Activated CD8-positive, alpha-beta T cell treated with anti-CD3 and anti-CD28 coated beads for 36 hours (primary cell): ENCODE results near the gene RNF167. TPM values are rescaled to one million over a fixed set of nuclear protein-coding genes. Genes with fewer than 3 reads are reported as not detected.

Source experiments
- ATAC-seq: fragments of 200-7000 bp; cut with Tn5 transposase; one replicate; pipeline ENCODE4 v1.10.0; 2021; ENCODE audit warnings: mild to moderate bottlenecking, moderate library complexity
- CTCF ChIA-PET: fragments of 350-600 bp; sonication (Branson Sonifier 250); formaldehyde crosslinking; loops from one replicate; lab custom pipeline; 2021; ENCODE audit warnings: antibody characterized with exemption; lab: Charles Lee
- POLR2A ChIA-PET: fragments of 350-600 bp; sonication (Branson Sonifier 250); formaldehyde crosslinking; loops from one replicate; lab custom pipeline; 2021; ENCODE audit warnings: antibody characterized with exemption; lab: Charles Lee
- DNase-seq: peaks from one replicate; pipeline ENCODE4 v3.0.0-alpha.2; 2020
- H3K27ac Mint-ChIP-seq: one replicate; pipeline ENCODE4 v1.8.0; 2021; ENCODE audit warnings: mild to moderate bottlenecking, mixed read lengths
- H3K27me3 Mint-ChIP-seq: one replicate; pipeline ENCODE4 v1.8.0; 2021; ENCODE audit warnings: mixed read lengths
- H3K36me3 Mint-ChIP-seq: one replicate; pipeline ENCODE4 v1.8.0; 2021; ENCODE audit warnings: low read depth, mixed read lengths
- H3K4me1 Mint-ChIP-seq: one replicate; pipeline ENCODE4 v1.8.0; 2021; ENCODE audit warnings: low read depth, mixed read lengths
- H3K4me3 Mint-ChIP-seq: one replicate; pipeline ENCODE4 v1.8.0; 2021; ENCODE audit warnings: mild to moderate bottlenecking, moderate library complexity, mixed read lengths
- H3K9me3 Mint-ChIP-seq: one replicate; pipeline ENCODE4 v1.8.0; 2021; ENCODE audit warnings: mixed read lengths
- intact Hi-C: fragments of 100-400 bp; cut with micrococcal nuclease; formaldehyde crosslinking; loops from one replicate; pipeline ENCODE4 v1.10.0; 2022
- total RNA-seq, 2 experiments: library from RNA; stranded (reverse); gene quantifications; one replicate each; pipeline ENCODE4 v1.2.3, GENCODE V29; 2021
- TF ChIP-seq, protein P1 (sequence below): fragments of 200-600 bp; IDR thresholded peaks from one replicate; pipeline ENCODE4 v1.8.0; 2022; ENCODE audit warnings: antibody characterized with exemption, mild to moderate bottlenecking

RNF167 gene
- total RNA-seq: 100 to 1,000 TPM; 144 to 152 TPM

DNA sequence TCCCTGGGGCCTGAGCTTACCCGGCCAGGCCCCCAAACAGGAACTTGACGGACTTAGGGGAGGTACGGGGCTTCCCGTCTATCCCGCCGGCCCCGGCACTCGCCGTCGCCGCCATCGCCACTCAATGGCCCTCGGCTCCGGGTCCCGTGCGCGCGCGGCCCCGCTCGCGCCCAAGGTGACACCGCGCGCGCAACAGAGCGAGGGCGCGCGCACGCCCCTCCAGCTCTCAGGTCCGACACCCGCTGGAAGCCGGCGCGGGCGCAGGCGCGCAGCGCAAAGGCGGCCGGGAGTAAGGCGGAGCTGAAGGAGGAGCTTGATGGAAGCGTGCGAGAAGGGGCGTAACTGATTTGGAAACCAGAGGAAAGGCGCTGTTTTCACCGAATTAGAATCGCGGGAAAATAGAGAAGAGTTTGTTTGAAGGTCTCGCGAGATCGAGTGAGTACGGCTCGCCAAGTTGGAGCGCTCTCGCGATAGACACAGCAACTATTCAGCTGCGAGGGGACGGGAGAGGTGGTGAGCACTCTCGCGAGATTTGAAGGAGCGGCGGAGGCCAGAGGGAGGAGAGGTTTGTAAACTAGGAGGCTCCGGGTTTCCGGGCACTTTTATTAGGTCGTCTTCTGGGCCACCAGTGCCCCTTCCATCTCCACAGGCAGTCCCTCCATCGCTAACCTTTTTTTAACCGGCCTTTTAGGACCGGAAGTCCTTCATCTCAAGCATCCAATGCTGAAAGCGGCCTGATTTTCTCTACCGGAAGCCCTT lies at the start of gene RNF167, which contains the start of gene SLC25A11:
Gene RNF167 (plus strand): TSS at position 473 of the 759 bp plus-strand sequence. CDS start 642 bp downstream, outside the sequence.
Gene SLC25A11 (minus strand): TSS at position 251 of the 759 bp plus-strand sequence. CDS start 136 bp downstream, at position 115.
- intact Hi-C loops: no loop called here
- Mint-ChIP-seq H3K4me1 (peaks cover 56% of the 10 kb centered on the region), H3K27ac (peak within 1 kb of the TSS; percentile 98), H3K27me3 (no peaks in the 10 kb centered on the region), H3K36me3 (peaks cover 74% of the 10 kb centered on the region), H3K4me3 (peak within 1 kb of the TSS; percentile 97), H3K9me3 (no peaks in the 10 kb centered on the region)
- ChIA-PET CTCF (interaction anchor here (0.8 to 3.1 kb wide), 11 partner anchors 9 to 519 kb away, joined by 3 to 24 read pairs (median 4); partner anchors contain the start of genes CAMTA2, CHRNE, PFN1 and SPAG7), POLR2A (interaction anchor here (0.8 to 20.8 kb wide), 22 partner anchors 8 to 236 kb away, joined by 3 to 627 read pairs (median 6); partner anchors contain the start of genes ARRB2, C17orf107, CAMTA2 and CHRNE)
- TF ChIP-seq, protein P1, sequence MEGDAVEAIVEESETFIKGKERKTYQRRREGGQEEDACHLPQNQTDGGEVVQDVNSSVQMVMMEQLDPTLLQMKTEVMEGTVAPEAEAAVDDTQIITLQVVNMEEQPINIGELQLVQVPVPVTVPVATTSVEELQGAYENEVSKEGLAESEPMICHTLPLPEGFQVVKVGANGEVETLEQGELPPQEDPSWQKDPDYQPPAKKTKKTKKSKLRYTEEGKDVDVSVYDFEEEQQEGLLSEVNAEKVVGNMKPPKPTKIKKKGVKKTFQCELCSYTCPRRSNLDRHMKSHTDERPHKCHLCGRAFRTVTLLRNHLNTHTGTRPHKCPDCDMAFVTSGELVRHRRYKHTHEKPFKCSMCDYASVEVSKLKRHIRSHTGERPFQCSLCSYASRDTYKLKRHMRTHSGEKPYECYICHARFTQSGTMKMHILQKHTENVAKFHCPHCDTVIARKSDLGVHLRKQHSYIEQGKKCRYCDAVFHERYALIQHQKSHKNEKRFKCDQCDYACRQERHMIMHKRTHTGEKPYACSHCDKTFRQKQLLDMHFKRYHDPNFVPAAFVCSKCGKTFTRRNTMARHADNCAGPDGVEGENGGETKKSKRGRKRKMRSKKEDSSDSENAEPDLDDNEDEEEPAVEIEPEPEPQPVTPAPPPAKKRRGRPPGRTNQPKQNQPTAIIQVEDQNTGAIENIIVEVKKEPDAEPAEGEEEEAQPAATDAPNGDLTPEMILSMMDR: no peak
- peak; percentile 98 for DNase-seq
- ATAC-seq: peak; percentile 85

DNA sequence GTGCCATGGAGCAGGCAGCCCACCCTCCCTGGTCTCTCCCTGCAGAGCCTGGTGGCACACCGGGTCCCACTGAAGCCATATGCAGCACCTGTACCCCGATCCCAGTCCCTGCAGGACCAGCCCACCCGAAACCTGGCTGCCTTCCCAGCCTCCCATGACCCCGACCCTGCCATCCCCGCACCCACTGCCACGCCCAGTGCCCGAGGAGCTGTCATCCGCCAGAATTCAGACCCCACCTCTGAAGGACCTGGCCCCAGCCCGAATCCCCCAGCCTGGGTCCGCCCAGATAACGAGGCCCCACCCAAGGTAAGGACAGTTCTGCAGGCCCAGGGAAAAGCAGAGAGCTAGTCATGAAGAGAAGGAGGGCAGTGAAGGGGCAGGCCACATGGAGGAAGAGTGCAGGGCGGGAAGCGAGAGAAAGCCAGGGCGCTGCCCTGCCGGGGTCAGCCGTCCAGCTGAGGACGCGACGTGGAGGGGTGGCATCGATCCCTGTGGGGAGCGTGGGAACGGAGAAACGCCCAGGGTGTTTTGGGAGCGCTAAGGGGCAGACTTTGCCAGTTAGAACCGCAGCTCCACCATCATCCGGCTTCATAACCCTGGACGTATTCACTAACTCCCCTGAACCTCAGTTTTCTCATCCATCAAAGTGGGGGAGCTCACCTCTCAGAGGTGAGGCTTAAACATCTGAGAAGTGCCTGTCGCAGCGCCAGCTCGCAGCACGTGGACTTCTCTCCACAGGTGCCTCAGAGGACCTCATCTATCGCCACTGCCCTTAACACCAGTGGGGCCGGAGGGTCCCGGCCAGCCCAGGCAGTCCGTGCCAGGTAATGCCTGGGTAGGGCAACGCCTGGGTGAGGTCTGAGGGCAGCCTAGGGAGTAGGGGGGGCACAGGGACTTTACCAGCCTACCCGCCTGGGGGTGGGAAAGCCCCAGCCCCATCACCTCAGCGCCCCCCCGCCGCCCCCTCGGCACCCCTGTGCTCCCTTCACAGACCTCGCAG lies 48.4 kb upstream of the RNF167 start:
- no peak for ATAC-seq
- no peak for DNase-seq
- Mint-ChIP-seq H3K36me3 (peaks cover 15% of the 10 kb centered on the region), H3K27me3 (no peaks in the 10 kb centered on the region), H3K4me1 (no peaks in the 10 kb centered on the region), H3K9me3 (no peaks in the 10 kb centered on the region), H3K4me3 (no peak overlapping the region), H3K27ac (no peak overlapping the region)
- CTCF ChIA-PET: interaction anchor here (0.8 to 1.7 kb wide), 7 partner anchors 8 to 325 kb away, joined by 3 to 5 read pairs (median 3); partner anchors contain the start of genes C17orf107 and MED11
- intact Hi-C loops: no loop called here
- POLR2A ChIA-PET: interaction anchor here (0.9 to 1.1 kb wide), 2 partner anchors 8 to 145 kb away, joined by 3 read pairs; partner anchors contain the start of gene C17orf107
- TF ChIP-seq, protein P1: no peak

DNA sequence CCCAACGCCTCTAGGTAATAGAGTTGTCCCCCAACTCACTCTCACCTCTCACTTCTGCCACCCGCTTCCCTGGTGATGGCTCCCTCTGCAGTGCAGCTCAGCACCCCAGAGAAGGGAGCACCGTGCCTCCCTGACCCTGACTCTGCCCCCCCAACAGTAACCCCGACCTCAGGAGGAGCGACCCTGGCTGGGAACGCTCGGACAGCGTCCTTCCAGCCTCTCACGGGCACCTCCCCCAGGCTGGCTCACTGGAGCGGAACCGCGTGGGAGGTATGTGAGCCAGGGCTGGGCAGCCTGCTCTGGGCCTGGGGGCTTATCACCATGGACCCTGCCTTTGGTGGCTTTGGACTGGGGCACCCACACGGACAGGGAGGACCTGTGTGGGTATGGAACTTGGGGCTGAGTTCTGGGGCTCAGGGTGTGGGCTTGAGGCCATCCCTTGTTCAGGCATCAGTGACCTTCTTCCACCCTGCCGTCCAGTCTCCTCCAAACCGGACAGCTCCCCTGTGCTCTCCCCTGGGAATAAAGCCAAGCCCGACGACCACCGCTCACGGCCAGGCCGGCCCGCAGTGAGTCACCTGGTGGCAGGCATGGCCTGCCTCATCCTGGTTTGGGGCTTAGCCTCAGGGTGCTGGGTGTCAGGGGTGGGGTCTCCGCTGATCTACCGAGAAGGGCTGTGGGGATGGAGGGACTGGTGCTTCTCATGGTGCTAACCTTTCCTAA lies 47.4 kb upstream of the RNF167 start:
- intact Hi-C loops: no loop called here
- ChIA-PET POLR2A (no interaction called here), CTCF (interaction anchor here (1.7 kb wide), 1 partner anchor 161 kb away, joined by 4 read pairs; the partner anchor contains the start of gene MED11)
- H3K9me3 Mint-ChIP-seq: no peaks in the 10 kb centered on the region
- no peak overlapping the region for H3K4me3 Mint-ChIP-seq
- peaks cover 13% of the 10 kb centered on the region for H3K36me3 Mint-ChIP-seq
- TF ChIP-seq, protein P1: no peak
- ATAC-seq (no peak), DNase-seq (no peak)
- no peaks in the 10 kb centered on the region for H3K27me3 Mint-ChIP-seq
- no peaks in the 10 kb centered on the region for H3K4me1 Mint-ChIP-seq
- no peak overlapping the region for H3K27ac Mint-ChIP-seq

DNA sequence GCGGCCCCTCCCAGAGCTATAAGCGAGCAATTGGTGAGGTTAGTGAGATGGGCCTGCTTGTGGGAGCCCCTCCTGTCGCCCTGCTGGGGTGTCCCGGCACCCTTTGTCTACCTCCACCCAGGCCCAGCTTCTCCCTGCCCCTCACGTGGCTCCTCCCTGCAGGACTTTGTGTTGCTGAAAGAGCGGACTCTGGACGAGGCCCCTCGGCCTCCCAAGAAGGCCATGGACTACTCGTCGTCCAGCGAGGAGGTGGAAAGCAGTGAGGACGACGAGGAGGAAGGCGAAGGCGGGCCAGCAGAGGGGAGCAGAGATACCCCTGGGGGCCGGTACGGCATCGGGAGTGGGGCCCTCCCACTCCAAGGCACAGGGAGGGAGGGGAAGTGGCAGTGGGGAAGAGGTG lies 46.8 kb upstream of the RNF167 start:
- DNase-seq (no peak), ATAC-seq (no peak)
- Mint-ChIP-seq H3K4me3 (no peak overlapping the region), H3K4me1 (no peaks in the 10 kb centered on the region), H3K36me3 (peaks cover 13% of the 10 kb centered on the region), H3K27me3 (no peaks in the 10 kb centered on the region), H3K27ac (no peak overlapping the region), H3K9me3 (no peaks in the 10 kb centered on the region)
- TF ChIP-seq, protein P1: no peak
- intact Hi-C loops: no loop called here
- CTCF ChIA-PET: interaction anchor here (1.7 kb wide), 1 partner anchor 161 kb away, joined by 4 read pairs; the partner anchor contains the start of gene MED11
- POLR2A ChIA-PET: no interaction called here
